Heart left ventricle (tissue), 13 donors: ENCODE data around the gene BRF1.

Source experiments
- POLR2A ChIP-seq, 2 donors: fragments of 450-650 bp; IDR thresholded peaks; one replicate each; pipeline ENCODE4 v1.6.1; 2017; ENCODE audit warnings: antibody characterized with exemption in 2 of 2, mild to moderate bottlenecking in 2 of 2, moderate library complexity in 2 of 2
- TF ChIP-seq, protein P1 (sequence below), 12 donors: fragments of 200-600 bp; sonication (generic) in 4 of 12; IDR thresholded peaks; one replicate each; pipeline versions ENCODE4 v1.5.0 to v1.8.0; 2018 to 2022; ENCODE audit warnings: antibody characterized with exemption in 12 of 12, mild to moderate bottlenecking in 5 of 12
- donor health status: ischemic (EF 13 %, LVEDD 7.1; RV severe dilation, severe dysfunction).
- donor health status: DM: no; HTN: yes; CAD: no.
- donor health status: DM: no; HTN: no; CAD: no.
- donor health status: ischemic (EF 25% LVEDD 6.9; RV normal size, moderate dysfunction).
- donor health status: ischemic (EF 25% LVEDD 5.7; RV mildly dilated, moderate dysfunction).
- donor health status: ischemic (EF 35%, LVEDD 5.7; RV mildly dilated, moderate dysfunction).
- donor health status: nonischemic (EF 11% LVEDD 7.7; RV severe dilation, severe dysfunction).
- donor health status: DM: yes; HTN: yes; CAD: no.
- donor health status: PGD.
- donor health status: ischemic (EF 29% LVEDD 5.4; RV normal size, mild dysfunction).
- donor health status: nonischemic (EF 23%, LVEDD 6.1; RV moderate dilation, normal function).

GRCh38 chr14:105176513-105176912, 124.3 kb downstream of the BRF1 start:
- TF ChIP-seq, protein P1, sequence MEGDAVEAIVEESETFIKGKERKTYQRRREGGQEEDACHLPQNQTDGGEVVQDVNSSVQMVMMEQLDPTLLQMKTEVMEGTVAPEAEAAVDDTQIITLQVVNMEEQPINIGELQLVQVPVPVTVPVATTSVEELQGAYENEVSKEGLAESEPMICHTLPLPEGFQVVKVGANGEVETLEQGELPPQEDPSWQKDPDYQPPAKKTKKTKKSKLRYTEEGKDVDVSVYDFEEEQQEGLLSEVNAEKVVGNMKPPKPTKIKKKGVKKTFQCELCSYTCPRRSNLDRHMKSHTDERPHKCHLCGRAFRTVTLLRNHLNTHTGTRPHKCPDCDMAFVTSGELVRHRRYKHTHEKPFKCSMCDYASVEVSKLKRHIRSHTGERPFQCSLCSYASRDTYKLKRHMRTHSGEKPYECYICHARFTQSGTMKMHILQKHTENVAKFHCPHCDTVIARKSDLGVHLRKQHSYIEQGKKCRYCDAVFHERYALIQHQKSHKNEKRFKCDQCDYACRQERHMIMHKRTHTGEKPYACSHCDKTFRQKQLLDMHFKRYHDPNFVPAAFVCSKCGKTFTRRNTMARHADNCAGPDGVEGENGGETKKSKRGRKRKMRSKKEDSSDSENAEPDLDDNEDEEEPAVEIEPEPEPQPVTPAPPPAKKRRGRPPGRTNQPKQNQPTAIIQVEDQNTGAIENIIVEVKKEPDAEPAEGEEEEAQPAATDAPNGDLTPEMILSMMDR (IDR thresholded peaks at IDR 0.05), result no peak
- no peak for TF ChIP-seq POLR2A (IDR thresholded peaks at IDR 0.05)
